IPS-NIHi7 (cell line): ENCODE results near the gene NKX2-8.

Experiments
- DNase-seq: peaks from one replicate; pipeline ENCODE4 v3.0.0; 2012; ENCODE audit warnings: mixed read lengths; ENCODE audit errors: extremely low spot score

Gene NKX2-8

DNA sequence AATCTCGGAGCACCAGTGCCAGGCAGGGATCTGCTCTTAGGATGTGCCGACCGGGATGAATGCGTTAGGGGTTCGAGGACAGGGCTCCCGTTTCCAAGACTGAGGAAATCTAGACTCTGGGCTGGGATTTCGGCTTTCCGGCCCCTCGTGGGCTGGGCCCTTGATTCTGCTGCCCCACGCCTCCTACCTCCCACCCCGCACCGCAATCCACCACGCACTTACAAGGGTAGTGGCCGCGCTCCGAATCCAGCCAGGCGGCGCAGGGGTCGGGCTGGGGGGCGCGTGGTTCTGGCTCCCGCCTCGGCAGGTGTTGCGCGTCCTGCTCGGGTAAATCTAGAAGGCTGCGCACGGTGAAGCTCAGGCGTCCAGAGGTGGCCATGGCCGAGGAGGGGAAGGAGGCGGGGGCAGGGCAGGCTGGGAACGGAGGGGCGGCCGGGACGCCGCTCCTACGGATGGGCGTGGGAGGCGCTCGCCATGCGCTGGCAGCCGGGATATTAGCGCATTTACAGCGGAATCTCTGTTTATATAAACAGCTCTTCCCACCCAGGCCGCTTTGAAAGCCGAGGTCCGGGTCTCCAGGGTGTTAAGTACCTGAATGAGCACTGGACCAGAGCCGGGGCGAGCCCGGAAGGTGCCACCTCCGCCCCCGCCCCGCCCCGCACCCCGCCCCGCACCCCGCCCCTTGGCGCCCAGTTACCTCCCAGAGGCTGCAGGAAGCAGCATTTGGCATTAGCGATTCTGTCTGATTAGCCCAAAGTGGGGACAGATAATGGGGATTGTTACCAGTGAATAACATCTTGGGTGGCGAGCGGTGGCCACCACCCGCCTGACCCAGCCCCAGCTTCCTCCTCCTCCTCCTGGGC lies at the start of gene NKX2-8:
NKX2-8 (minus strand) TSS at position 604 of the 863 bp plus-strand sequence; CDS start at position 379, 225 bp downstream.
- no peak for DNase-seq

DNA sequence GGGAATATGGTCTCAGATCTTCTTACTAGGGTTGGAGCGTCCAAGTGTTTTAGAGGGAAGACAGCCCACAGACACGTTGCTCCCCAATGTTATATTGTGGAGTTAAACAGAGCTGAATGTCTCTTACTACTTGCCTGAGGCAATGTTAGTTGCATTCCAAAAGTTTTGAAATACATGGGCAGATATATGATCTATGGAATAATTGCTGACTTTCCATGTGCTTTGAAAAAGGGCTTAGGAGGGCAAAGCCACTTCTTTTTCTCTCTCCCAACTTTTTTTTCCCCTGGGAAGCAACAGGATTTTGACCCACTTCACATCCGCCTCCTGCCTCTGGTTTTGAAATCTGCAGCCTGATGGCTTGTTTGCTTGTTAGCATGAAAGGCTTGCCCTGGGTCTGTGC lies 45.6 kb upstream of the NKX2-8 start:
- no peak for DNase-seq

DNA sequence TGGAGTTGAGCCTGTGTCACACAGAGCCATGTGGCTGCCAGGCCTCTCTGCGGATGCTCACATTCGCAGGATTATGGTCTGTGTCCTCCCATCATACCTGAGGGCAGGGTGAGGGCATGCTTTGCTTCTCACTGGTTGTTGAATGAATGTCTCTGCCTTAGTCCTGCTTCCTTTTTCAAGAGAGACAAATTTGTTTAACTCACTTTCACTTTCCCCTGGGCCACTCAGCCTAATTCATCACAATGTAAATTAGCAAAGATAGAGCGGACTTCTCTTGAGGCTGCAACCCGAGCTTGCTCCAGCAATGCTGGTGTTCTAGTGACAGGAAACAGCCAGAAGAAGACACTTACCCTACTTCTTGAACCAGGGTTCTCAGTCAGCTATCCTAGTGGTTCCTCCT lies 43.7 kb upstream of the NKX2-8 start:
- DNase-seq = no peak

GRCh38 chr14:36625436-36625835 lies 43.0 kb upstream of the NKX2-8 start:
- no peak for DNase-seq

GRCh38 chr14:36625014-36625413 lies 42.6 kb upstream of the NKX2-8 start:
- DNase-seq = no peak

- no peak for DNase-seq
Measured at GRCh38 chr14:36619853-36620252, 37.4 kb upstream of the NKX2-8 start.

DNA sequence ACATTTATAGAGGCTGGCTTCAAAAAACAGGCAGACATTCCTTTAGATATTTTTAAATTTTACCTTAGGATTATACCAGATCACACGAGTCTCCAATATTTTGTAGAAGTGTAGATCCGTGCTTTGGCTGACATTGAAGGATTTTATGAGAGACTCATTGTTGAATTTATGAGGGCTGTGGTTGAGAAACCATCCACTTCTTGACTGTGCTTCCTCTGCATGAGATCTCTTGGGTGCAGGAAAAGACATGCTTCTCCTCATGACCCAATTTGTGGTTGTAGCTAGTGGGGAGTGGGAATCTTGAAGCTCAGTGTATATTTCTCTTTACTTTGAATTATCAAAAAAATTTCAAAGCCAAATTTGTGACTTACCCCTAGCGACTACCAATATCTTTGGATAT lies 36.7 kb upstream of the NKX2-8 start:
- no peak for DNase-seq

GRCh38 chr14:36618641-36619040 lies 36.2 kb upstream of the NKX2-8 start:
- DNase-seq = no peak

GRCh38 chr14:36617824-36618223 lies 35.4 kb upstream of the NKX2-8 start:
- DNase-seq = no peak

- DNase-seq = no peak
Measured at GRCh38 chr14:36605506-36605857, 23.1 kb upstream of the NKX2-8 start.

DNA sequence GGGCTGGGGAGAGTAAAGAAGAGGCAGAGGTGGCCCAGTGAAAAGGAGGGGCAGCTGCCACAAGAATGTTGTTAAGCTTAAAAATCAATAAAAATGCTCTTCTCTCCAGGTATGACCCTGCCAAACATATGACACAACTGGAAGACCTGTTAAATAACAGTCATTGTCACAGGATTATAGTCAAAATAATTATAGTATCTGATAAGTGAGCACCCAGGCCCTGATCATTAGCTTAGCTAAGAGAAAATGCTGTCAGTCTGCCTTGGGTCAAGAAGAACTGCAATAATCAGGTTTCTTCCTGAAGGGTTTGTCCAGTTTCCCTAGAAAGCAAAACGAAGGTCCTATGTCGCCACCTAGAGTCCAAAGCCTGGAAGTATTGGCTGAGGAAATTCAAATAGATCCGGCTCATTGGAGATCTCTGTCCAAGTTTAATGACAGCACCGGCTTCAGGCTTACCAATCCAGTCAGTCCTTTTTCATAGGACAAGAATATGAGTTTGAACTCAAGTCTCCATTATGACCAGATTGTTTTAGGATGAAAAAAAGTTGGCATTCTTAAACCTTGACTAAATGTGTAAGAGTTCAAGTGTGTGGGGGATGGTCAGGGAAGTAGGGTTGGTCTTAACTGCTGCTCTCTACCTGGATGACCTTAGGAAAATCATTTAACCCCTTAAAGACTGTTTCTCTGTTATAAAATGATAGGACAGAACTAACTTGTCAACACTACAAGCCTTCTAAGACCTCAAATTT lies 22.5 kb upstream of the NKX2-8 start:
- DNase-seq = peak; percentile 82

- no peak for DNase-seq
Measured at GRCh38 chr14:36600431-36600830, 18.0 kb upstream of the NKX2-8 start.

GRCh38 chr14:36591482-36591881 lies 9.1 kb upstream of the NKX2-8 start:
- DNase-seq = no peak

- no peak for DNase-seq
Measured at GRCh38 chr14:36588788-36589187, 6.4 kb upstream of the NKX2-8 start.

- no peak for DNase-seq
Measured at GRCh38 chr14:36588119-36588518, 5.7 kb upstream of the NKX2-8 start.

GRCh38 chr14:36585100-36585499 lies 2.7 kb upstream of the NKX2-8 start:
- DNase-seq = no peak

GRCh38 chr14:36583893-36584811 lies 1.7 kb upstream of the NKX2-8 start:
- DNase-seq = no peak

DNA sequence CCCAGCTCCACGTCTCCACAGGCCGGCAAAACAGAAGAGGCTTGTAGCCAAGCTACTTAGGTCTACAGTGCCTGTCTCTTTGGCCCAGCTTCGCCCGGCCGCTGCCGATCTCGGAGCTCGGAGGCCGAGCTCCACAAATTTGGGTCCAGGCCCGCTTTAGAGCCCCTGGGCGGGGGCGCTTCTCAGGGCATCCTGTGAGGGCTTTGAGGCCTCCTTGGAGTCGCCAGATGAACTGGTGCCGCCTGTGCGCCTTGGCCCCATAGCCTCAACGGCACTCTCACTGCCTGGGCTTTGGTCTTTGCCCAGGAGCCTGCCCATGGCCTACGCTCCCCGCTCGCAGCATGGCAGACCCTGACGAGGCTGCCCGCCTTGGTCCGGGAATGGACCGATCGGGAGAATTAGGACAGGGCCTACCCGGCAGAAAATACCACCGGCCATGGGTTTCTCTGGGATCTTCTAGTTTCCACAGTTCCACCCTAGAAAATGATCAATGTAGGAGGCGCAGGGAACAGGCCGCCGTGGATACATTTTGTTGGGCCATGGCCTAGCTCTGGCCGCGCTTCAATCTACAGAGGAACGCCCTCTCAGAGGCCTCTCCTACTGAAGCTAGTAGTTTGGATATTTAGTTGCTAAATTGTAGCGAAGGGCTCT lies 953 bp upstream of the NKX2-8 start:
- no peak for DNase-seq

GRCh38 chr14:36582874-36583241 lies 444 bp upstream of the NKX2-8 start:
- no peak for DNase-seq

DNA sequence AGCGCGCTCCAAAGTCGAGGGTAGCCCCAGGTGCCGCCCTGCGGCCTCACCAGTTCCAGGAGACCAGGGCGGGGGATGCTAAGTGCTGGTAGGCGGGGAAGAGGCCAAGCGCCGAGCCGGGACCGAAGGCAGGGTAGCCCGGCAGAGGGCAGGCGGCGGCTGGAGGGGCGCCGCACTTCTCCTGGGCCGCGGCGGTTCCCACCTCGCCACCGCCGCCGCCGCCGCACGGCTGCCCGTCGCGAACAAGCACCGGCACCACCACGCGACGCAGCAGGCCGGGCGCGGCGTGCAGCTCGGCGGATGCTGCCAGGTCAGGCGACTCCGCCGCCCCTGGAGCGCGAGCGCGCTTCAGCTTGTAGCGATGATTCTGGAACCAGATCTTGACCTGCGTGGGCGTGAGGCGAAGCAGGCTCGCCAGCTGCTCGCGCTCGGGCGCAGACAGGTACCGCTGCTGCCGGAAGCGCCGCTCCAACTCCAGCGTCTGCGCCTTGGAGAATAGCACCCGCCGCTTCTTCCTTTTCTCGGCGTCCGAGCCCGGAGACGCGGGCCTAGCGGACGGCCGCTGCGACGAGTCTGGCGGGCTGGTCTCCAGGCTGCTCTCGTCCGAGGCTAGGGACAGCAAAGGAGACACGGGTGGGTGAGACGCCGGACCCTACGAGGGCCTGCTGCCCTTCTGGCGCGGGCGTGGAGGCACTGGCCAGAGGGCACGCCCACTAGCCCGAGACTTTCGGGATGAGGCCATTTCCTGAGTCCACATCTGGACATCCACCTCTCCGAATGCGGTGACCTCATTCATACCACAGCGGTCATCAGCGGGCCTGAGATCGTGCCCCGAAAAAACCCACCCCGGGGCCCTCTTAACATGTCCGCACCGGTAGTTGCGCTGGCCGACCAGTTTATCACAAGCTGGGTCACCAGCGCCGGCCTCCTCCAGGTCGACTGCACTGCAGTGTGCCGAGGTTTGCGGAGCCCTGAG lies 1.3 kb downstream of the NKX2-8 start:
- DNase-seq = peak; percentile 79
